HG02852 (cell line): Measurements from ENCODE around the gene NMNAT3.

Source experiments
- ATAC-seq: cut with Tn5 transposase; IDR thresholded peaks from one replicate; pipeline ENCODE4 v1.9.1; 2021; ENCODE audit warnings: mild to moderate bottlenecking, moderate library complexity; ENCODE audit not compliant: unreplicated experiment

The NMNAT3 gene

GRCh38 chr3:139548801-139549200, 129.0 kb downstream of the NMNAT3 start:
- no peak for ATAC-seq

GRCh38 chr3:139547666-139548065, 130.1 kb downstream of the NMNAT3 start:
- no peak for ATAC-seq

GRCh38 chr3:139546772-139547171, 131.0 kb downstream of the NMNAT3 start:
- ATAC-seq = no peak

GRCh38 chr3:139541532-139542288, 136.1 kb downstream of the NMNAT3 start:
- ATAC-seq = no peak

GRCh38 chr3:139540651-139541531, 136.9 kb downstream of the NMNAT3 start:
- ATAC-seq = no peak

GRCh38 chr3:139538733-139539132, 139.0 kb downstream of the NMNAT3 start:
- no peak for ATAC-seq

GRCh38 chr3:139537795-139538621, 139.8 kb downstream of the NMNAT3 start:
- ATAC-seq = no peak

- ATAC-seq = no peak
These were observed 140.4 kb downstream of the NMNAT3 start for GRCh38 chr3:139537361-139537760.

- ATAC-seq = no peak
These were observed 142.5 kb downstream of the NMNAT3 start for GRCh38 chr3:139534992-139535879.

- peak; percentile 58 for ATAC-seq
These were observed 143.3 kb downstream of the NMNAT3 start for GRCh38 chr3:139534455-139534812.

GRCh38 chr3:139533781-139534454, 143.9 kb downstream of the NMNAT3 start:
- ATAC-seq = peak; percentile 37

- no peak for ATAC-seq
These were observed 144.8 kb downstream of the NMNAT3 start for GRCh38 chr3:139532976-139533375.

- ATAC-seq = no peak
These were observed 147.1 kb downstream of the NMNAT3 start for GRCh38 chr3:139530717-139531116.

GRCh38 chr3:139529662-139530061, 148.1 kb downstream of the NMNAT3 start:
- no peak for ATAC-seq

- ATAC-seq = no peak
These were observed 148.8 kb downstream of the NMNAT3 start for GRCh38 chr3:139528924-139529323.

- ATAC-seq = no peak
These were observed 149.5 kb downstream of the NMNAT3 start for GRCh38 chr3:139528281-139528680.

GRCh38 chr3:139527265-139527664, 150.5 kb downstream of the NMNAT3 start:
- ATAC-seq = no peak

- no peak for ATAC-seq
These were observed 151.6 kb downstream of the NMNAT3 start for GRCh38 chr3:139526146-139526545.

GRCh38 chr3:139524841-139525636, 152.7 kb downstream of the NMNAT3 start:
- no peak for ATAC-seq
